ENCODE measurements around the gene STARD13.
A peak's percentile ranks its signal among the peaks of the same experiment; 100 is the strongest.

Gene STARD13

DNA sequence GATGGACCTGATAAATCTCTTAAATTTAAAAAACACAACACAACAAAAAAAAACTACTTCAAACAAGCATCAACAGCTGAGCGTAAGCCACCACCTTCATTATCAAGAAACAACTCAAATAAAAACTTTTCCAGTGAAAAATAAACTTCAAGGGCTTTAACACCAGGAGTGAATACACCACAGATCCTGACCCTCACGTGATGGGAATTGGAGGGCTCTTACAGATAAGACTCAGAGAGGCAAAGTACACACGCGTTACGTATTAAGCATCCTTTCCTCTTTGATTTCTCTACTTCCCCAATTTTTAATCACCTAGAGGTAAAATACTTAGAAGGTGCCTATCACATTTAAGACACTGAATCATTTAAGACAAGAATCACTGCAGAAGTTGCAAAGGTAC lies 573 bp upstream of the STARD13 start:
- Histone ChIP-seq H3K9ac (ENCODE audit: low read length in 2 of 2) (peak overlapping the region; percentile 76 to 95), H3K4me1 (ENCODE audit: control insufficient read depth, insufficient read depth, low read length) (peaks cover 24% of the 10 kb centered on the region), H3K27ac (ENCODE audit: low read length) (peak overlapping the region; percentile 83)

DNA sequence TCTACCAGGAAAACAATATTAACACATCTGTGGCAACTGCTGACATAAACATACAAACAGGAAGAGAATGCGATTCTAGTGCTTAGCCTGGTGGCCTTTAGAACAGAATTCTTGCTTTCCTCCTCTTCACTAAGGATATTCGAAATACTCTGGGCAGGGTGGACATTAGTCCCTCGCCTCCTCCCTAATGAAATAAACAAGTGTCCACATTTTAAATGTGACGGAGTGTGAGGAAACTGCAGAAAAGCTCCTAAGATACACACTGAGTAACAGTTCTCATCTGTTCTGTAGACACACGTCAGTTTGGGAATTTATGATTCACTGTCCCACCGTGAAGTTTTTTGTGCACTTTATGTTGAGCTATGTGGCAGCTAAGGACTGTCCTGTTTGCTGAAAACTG lies 639 bp downstream of the STARD13 start:
- H3K4me1 ChIP-seq (ENCODE audit: control insufficient read depth, insufficient read depth, low read length), result peaks cover 19% of the 10 kb centered on the region
- H3K4me3 ChIP-seq (ENCODE audit: low read length in 2 of 2), result peak overlapping the region; percentile 84 to 95
- H3K9me3 ChIP-seq (ENCODE audit: control insufficient read depth in 2 of 2, low read length in 2 of 2), result no peaks in the 10 kb centered on the region
- peak overlapping the region; percentile 83 for H3K27ac ChIP-seq (ENCODE audit: low read length)
- H3K36me3 ChIP-seq (ENCODE audit: control insufficient read depth in 2 of 2, insufficient read depth in 2 of 2, low read length in 2 of 2), result no peaks in the 10 kb centered on the region
- H3K27me3 ChIP-seq (ENCODE audit: control insufficient read depth in 1 of 2, insufficient read depth in 2 of 2, low read length in 2 of 2), result no peaks in the 10 kb centered on the region
- H3K9ac ChIP-seq (ENCODE audit: low read length in 2 of 2), result peak overlapping the region; percentile 76 to 95

More for the DNA sequence above, 573 bp upstream of the STARD13 start:
- Histone ChIP-seq H3K9me3 (ENCODE audit: control insufficient read depth in 2 of 2, low read length in 2 of 2) (no peaks in the 10 kb centered on the region), H3K4me3 (ENCODE audit: low read length in 2 of 2) (peak overlapping the region; percentile 84 to 95), H3K36me3 (ENCODE audit: control insufficient read depth in 2 of 2, insufficient read depth in 2 of 2, low read length in 2 of 2) (no peaks in the 10 kb centered on the region), H3K27me3 (ENCODE audit: control insufficient read depth in 1 of 2, insufficient read depth in 2 of 2, low read length in 2 of 2) (no peaks in the 10 kb centered on the region)

DNA sequence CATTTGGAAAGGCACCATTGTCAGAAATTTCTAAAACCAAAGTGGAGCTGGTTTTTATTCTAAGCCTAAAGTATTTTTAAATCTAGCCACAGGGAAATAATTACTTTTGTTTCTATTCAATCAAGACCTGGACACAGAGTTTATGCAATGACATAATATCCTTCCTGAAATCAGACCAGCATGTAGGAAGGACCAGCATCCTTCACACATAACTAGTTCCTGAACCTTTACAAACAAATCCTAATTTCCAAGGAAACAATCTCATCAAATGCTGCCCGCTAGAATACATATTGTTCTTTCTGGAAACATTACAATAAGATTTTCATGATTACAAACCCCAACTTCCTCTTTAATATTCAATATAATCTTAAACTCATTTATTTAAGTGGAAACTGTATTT lies 1.5 kb downstream of the STARD13 start:
- Histone ChIP-seq H3K27ac (ENCODE audit: low read length) (no peak overlapping the region), H3K4me3 (ENCODE audit: low read length in 2 of 2) (peak overlapping the region; percentile 84 to 95), H3K9me3 (ENCODE audit: control insufficient read depth in 2 of 2, low read length in 2 of 2) (no peaks in the 10 kb centered on the region), H3K4me1 (ENCODE audit: control insufficient read depth, insufficient read depth, low read length) (peaks cover 22% of the 10 kb centered on the region), H3K9ac (ENCODE audit: low read length in 2 of 2) (peak overlapping the region in 1 of 2 donors; percentile 76), H3K36me3 (ENCODE audit: control insufficient read depth in 2 of 2, insufficient read depth in 2 of 2, low read length in 2 of 2) (no peaks in the 10 kb centered on the region), H3K27me3 (ENCODE audit: control insufficient read depth in 1 of 2, insufficient read depth in 2 of 2, low read length in 2 of 2) (no peaks in the 10 kb centered on the region)

DNA sequence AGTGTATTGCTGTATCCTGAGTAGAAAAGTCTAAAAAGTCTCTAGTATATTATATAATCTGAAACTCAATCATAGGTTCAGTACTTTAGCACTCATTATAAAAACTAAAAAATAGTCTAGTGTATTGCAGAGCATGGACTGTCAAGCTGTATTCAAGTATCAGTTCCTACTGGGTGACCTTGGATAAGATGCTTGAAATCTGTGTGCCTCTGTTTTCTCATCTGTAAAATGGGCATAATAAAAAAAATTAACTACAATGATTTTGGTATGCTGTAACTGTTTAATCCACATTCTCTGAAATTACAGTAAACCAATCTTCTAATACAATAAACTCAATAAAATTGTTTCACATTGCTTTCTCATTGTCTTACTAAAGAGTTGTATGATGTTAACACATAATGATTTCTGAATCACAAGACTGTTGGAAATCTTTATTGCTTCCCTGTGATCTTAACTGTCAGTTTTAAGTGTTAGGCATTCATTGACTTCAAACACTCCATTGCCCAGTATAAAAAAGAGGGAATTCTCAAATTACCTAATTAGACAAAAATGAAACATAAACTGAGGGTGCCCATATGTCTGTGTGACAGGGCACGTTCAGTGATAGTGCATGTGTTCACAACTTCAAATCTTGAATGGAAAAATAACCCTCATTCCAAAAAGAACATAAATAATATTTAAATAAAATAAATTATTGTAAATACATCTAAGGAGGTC lies 2.2 kb downstream of the STARD13 start:
- Histone ChIP-seq H3K27ac (ENCODE audit: low read length) (no peak overlapping the region), H3K9ac (ENCODE audit: low read length in 2 of 2) (peak overlapping the region in 1 of 2 donors; percentile 34)

DNA sequence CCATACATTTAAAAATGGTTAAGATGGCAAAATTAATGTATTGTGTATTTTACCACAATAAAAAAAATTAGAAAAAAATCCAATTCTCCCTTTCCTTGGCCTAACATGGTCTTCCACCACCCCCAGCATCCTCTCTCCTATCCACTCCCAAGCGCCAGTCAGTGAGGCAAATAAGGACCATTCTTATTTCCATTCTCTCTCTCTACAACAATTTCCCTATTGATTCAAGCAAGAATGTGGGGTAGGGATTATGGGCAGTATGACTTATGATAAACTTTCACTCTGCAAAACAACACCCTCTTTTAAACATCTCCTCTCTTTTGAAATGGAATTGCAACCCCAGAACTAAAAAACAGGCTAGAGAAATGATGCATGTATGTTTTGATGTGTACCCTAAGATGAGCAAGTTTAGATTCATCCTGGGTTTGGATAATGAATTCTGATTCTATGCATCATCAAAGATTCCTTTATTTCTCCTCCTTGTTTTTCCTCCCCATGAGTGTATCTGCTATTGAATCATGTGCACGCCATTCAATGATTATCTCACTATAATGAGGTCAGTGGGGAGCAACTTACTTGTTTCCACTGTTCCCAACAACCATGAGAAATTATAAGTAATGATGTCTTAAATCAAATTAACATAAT lies 3.5 kb downstream of the STARD13 start:
- Histone ChIP-seq H3K27me3 (ENCODE audit: control insufficient read depth in 1 of 2, insufficient read depth in 2 of 2, low read length in 2 of 2) (no peaks in the 10 kb centered on the region), H3K4me1 (ENCODE audit: control insufficient read depth, insufficient read depth, low read length) (peaks cover 17% of the 10 kb centered on the region)

More for the DNA sequence above, 2.2 kb downstream of the STARD13 start:
- no peaks in the 10 kb centered on the region for H3K36me3 ChIP-seq (ENCODE audit: control insufficient read depth in 2 of 2, insufficient read depth in 2 of 2, low read length in 2 of 2)
- H3K4me1 ChIP-seq (ENCODE audit: control insufficient read depth, insufficient read depth, low read length), result peaks cover 22% of the 10 kb centered on the region
- no peaks in the 10 kb centered on the region for H3K27me3 ChIP-seq (ENCODE audit: control insufficient read depth in 1 of 2, insufficient read depth in 2 of 2, low read length in 2 of 2)
- peak overlapping the region; percentile 84 to 95 for H3K4me3 ChIP-seq (ENCODE audit: low read length in 2 of 2)
- H3K9me3 ChIP-seq (ENCODE audit: control insufficient read depth in 2 of 2, low read length in 2 of 2), result no peaks in the 10 kb centered on the region

DNA sequence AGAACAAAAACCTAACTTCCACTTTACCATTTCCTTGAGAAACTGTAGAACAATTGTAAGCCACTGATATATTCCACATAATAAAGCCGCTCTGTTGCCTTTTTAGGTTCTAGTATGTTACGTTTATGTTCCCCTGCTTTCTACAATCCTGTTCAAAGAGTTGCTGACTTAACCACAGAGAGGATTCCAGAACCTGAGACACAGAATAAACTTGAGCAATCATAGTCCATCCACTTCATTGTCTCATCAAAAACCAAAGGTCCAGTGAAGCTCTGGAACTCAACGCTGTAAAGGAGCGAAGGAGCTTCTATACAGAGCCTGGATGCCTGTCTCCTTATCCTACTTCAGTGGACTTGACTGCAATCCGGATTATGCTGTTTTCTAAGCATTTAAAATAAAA lies 4.6 kb downstream of the STARD13 start:
- Histone ChIP-seq H3K9me3 (ENCODE audit: control insufficient read depth in 2 of 2, low read length in 2 of 2) (no peaks in the 10 kb centered on the region), H3K27me3 (ENCODE audit: control insufficient read depth in 1 of 2, insufficient read depth in 2 of 2, low read length in 2 of 2) (no peaks in the 10 kb centered on the region), H3K27ac (ENCODE audit: low read length) (no peak overlapping the region), H3K4me3 (ENCODE audit: low read length in 2 of 2) (no peak overlapping the region), H3K9ac (ENCODE audit: low read length in 2 of 2) (no peak overlapping the region), H3K4me1 (ENCODE audit: control insufficient read depth, insufficient read depth, low read length) (peaks cover 13% of the 10 kb centered on the region), H3K36me3 (ENCODE audit: control insufficient read depth in 2 of 2, insufficient read depth in 2 of 2, low read length in 2 of 2) (no peaks in the 10 kb centered on the region)

More for the DNA sequence above, 3.5 kb downstream of the STARD13 start:
- Histone ChIP-seq H3K27ac (ENCODE audit: low read length) (no peak overlapping the region), H3K9me3 (ENCODE audit: control insufficient read depth in 2 of 2, low read length in 2 of 2) (no peaks in the 10 kb centered on the region), H3K36me3 (ENCODE audit: control insufficient read depth in 2 of 2, insufficient read depth in 2 of 2, low read length in 2 of 2) (no peaks in the 10 kb centered on the region), H3K4me3 (ENCODE audit: low read length in 2 of 2) (peak overlapping the region in 1 of 2 donors; percentile 31), H3K9ac (ENCODE audit: low read length in 2 of 2) (peak overlapping the region in 1 of 2 donors; percentile 34)

DNA sequence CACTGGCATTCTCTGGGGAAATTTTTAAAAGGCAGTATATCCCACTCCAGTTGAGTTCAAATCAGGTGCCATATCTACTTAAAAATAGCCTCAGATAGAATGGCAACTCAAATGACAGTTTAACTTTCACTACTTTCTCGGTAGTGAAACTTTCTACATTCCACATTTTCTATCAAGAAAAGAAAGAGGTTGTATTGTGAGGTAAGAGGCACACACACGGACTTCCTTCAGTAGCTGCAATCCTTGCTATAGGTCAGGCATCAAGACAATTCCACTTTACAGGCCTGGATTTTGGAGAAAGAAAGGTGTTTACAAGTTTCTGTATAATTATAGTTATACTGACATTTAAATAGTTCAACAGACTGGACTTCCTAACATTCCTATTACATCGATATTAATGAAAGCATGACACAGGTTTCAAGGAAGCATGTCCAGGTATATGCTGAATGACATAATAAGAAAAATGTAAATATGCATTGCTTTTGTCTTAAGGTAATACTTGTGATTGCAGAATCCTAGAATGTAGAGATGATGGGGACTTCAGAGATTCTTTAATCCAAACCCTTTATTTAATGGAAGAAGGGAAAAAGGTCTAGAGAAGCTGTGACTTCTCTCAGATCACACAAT lies 5.2 kb downstream of the STARD13 start:
- Histone ChIP-seq H3K27ac (ENCODE audit: low read length) (no peak overlapping the region), H3K4me3 (ENCODE audit: low read length in 2 of 2) (no peak overlapping the region), H3K9ac (ENCODE audit: low read length in 2 of 2) (peak overlapping the region in 1 of 2 donors; percentile 6), H3K9me3 (ENCODE audit: control insufficient read depth in 2 of 2, low read length in 2 of 2) (no peaks in the 10 kb centered on the region), H3K27me3 (ENCODE audit: control insufficient read depth in 1 of 2, insufficient read depth in 2 of 2, low read length in 2 of 2) (no peaks in the 10 kb centered on the region), H3K4me1 (ENCODE audit: control insufficient read depth, insufficient read depth, low read length) (peaks cover 12% of the 10 kb centered on the region), H3K36me3 (ENCODE audit: control insufficient read depth in 2 of 2, insufficient read depth in 2 of 2, low read length in 2 of 2) (no peaks in the 10 kb centered on the region)

DNA sequence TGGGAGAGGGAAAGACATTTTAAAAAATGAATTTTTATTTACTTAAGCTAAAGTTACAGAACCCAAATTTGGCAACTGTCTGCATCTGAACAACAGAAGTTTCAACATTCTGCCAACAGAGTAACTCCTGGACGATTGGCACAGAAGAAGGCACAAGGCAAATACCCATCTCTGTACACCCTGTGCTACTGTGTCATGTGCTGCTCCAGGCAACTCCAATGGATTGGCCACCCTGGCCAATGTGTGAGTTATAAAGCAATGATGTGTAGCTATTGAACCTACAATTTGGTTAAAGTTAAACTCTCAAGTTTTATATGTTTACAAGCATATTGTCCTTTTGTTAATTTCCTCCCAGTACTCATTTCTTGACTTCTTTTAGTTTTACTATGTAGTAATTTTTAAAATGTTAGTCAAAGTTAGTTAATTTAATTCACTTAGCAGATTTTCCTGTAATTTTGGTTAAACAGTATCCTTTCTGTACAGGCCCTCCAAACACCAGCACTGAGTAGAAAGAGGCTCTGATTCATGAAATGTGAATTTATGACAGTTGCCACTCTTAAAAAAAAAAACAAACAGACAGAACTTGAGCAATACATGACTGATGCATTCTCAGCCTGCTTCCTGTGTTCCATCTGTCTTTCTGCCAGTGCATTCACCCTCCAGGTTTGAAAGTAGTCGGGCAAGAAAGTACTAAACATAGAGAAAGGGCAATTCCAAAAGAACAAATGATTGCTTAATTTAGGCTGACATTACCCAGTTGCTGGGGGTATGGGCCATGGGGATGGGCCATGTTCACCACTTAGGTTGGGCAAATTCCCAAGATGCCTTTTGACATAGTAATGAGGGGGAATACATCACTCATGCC lies 5.9 kb downstream of the STARD13 start:
- Histone ChIP-seq H3K4me3 (ENCODE audit: low read length in 2 of 2) (no peak overlapping the region), H3K27me3 (ENCODE audit: control insufficient read depth in 1 of 2, insufficient read depth in 2 of 2, low read length in 2 of 2) (no peaks in the 10 kb centered on the region), H3K27ac (ENCODE audit: low read length) (no peak overlapping the region), H3K36me3 (ENCODE audit: control insufficient read depth in 2 of 2, insufficient read depth in 2 of 2, low read length in 2 of 2) (no peaks in the 10 kb centered on the region), H3K9ac (ENCODE audit: low read length in 2 of 2) (peak overlapping the region in 1 of 2 donors; percentile 6), H3K4me1 (ENCODE audit: control insufficient read depth, insufficient read depth, low read length) (peaks cover 12% of the 10 kb centered on the region), H3K9me3 (ENCODE audit: control insufficient read depth in 2 of 2, low read length in 2 of 2) (no peaks in the 10 kb centered on the region)

DNA sequence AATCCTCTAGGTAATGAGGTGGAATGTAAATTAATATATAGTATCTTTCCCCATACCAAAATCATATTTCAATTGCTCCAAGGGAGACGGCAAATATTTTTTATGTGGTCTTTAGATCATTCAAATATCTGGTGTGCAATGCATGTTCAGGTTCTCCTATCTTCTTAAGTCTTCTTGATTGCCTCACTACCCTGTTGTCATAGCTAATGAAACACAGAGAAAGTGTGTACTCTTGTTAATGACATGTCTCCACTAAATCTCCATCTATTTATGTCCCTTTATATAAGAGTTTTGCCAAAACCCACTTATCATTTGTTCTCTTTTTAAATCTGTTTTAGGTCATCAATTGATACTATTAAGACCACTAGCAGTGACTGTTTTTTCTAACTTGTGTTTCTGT lies 6.6 kb downstream of the STARD13 start:
- Histone ChIP-seq H3K36me3 (ENCODE audit: control insufficient read depth in 2 of 2, insufficient read depth in 2 of 2, low read length in 2 of 2) (no peaks in the 10 kb centered on the region), H3K9ac (ENCODE audit: low read length in 2 of 2) (no peak overlapping the region), H3K4me1 (ENCODE audit: control insufficient read depth, insufficient read depth, low read length) (peaks cover 12% of the 10 kb centered on the region), H3K9me3 (ENCODE audit: control insufficient read depth in 2 of 2, low read length in 2 of 2) (no peaks in the 10 kb centered on the region), H3K27ac (ENCODE audit: low read length) (no peak overlapping the region), H3K27me3 (ENCODE audit: control insufficient read depth in 1 of 2, insufficient read depth in 2 of 2, low read length in 2 of 2) (no peaks in the 10 kb centered on the region), H3K4me3 (ENCODE audit: low read length in 2 of 2) (no peak overlapping the region)

DNA sequence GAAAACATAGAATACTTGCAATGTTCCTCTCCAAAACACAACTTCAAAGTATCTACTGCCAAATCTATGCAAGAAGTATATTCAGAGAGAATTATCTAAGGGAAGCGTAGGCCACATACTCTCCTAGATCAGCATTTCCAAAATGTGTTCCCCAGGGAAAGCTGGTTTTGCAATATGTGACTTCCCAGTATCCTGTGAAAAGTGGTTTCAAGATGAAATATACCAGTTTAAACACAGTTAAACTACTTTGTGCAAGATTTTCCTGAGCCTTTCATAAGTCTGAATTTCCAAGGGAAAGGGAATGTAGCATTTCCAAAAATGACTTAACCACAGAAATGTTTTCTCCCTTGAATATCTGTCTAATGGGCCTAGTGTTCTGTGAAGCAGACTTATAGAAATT lies 7.6 kb downstream of the STARD13 start:
- no peak overlapping the region for H3K27ac ChIP-seq (ENCODE audit: low read length)
- H3K4me1 ChIP-seq (ENCODE audit: control insufficient read depth, insufficient read depth, low read length), result peaks cover 12% of the 10 kb centered on the region

More for the DNA sequence above, 7.6 kb downstream of the STARD13 start:
- Histone ChIP-seq H3K4me3 (ENCODE audit: low read length in 2 of 2) (no peak overlapping the region), H3K9me3 (ENCODE audit: control insufficient read depth in 2 of 2, low read length in 2 of 2) (no peaks in the 10 kb centered on the region), H3K9ac (ENCODE audit: low read length in 2 of 2) (no peak overlapping the region), H3K36me3 (ENCODE audit: control insufficient read depth in 2 of 2, insufficient read depth in 2 of 2, low read length in 2 of 2) (no peaks in the 10 kb centered on the region), H3K27me3 (ENCODE audit: control insufficient read depth in 1 of 2, insufficient read depth in 2 of 2, low read length in 2 of 2) (no peaks in the 10 kb centered on the region)
